SU-DHL-6 (cell line): Measurements from ENCODE around the gene ETS1.
A peak's percentile ranks its signal among the peaks of the same experiment; 100 is the strongest.

ENCODE experiments used
- CTCF ChIP-seq: fragments of 200-600 bp; sonication (generic); IDR thresholded peaks from one replicate; pipeline ENCODE4 v1.5.1; 2017; ENCODE audit warnings: antibody characterized with exemption, mild to moderate bottlenecking, low read length, moderate library complexity; ENCODE audit not compliant: insufficient read depth, poor library complexity, severe bottlenecking
- EZH2phosphoT487 ChIP-seq: fragments of 200-600 bp; sonication (generic), shearing (Covaris generic); conservative IDR thresholded peaks from 2 replicates; pipeline ENCODE4 v1.6.1; 2018; ENCODE audit warnings: mild to moderate bottlenecking, antibody characterized with exemption, low read length, moderate library complexity, mixed read lengths

GRCh38 chr11:128553662-128554362 lies 33.5 kb downstream of the ETS1 start:
- TF ChIP-seq CTCF (peak; percentile 12), EZH2phosphoT487 (no peak)
